Liver (tissue), 9 donors: ENCODE measurements around the gene HAND1. TPM values are rescaled to one million over a fixed set of nuclear protein-coding genes. Genes with fewer than 3 reads are reported as not detected.

Experiments
- DNase-seq: peaks from one replicate; pipeline ENCODE4 v3.0.0-alpha.2; 2017; ENCODE audit warnings: low spot score
- H3K27ac ChIP-seq, 2 donors: one replicate each; pipeline ENCODE4 v1.7.0; 2013; ENCODE audit warnings: inconsistent platforms in 2 of 2, low read length in 2 of 2, control low read depth in 1 of 2, low read depth in 1 of 2, mild to moderate bottlenecking in 1 of 2
- H3K27me3 ChIP-seq, 4 donors: one replicate each; pipeline versions ENCODE4 v1.6.1 to v1.7.0; 2013; ENCODE audit warnings: low read length in 3 of 4, inconsistent platforms in 1 of 4, mild to moderate bottlenecking in 1 of 4, moderate library complexity in 1 of 4; ENCODE audit not compliant: control insufficient read depth in 4 of 4, insufficient read depth in 4 of 4
- H3K36me3 ChIP-seq, 4 donors: one replicate each; pipeline versions ENCODE4 v1.6.1 to v1.7.0; 2013; ENCODE audit warnings: low read length in 3 of 4, mild to moderate bottlenecking in 3 of 4, low read depth in 1 of 4, moderate library complexity in 1 of 4; ENCODE audit not compliant: control insufficient read depth in 4 of 4, insufficient read depth in 3 of 4
- H3K4me1 ChIP-seq, 4 donors: one replicate each; pipeline versions ENCODE4 v1.6.1 to v1.7.0; 2013; ENCODE audit warnings: low read length in 3 of 4, mild to moderate bottlenecking in 3 of 4, moderate library complexity in 1 of 4; ENCODE audit not compliant: control insufficient read depth in 4 of 4, insufficient read depth in 4 of 4
- H3K4me3 ChIP-seq, 3 donors: one replicate each; pipeline versions ENCODE4 v1.6.1 to v1.7.0; 2013; ENCODE audit warnings: low read length in 3 of 3, control low read depth in 1 of 3, low read depth in 1 of 3, mild to moderate bottlenecking in 1 of 3
- H3K9ac ChIP-seq, 2 donors: one replicate each; pipeline ENCODE4 v1.7.0; 2013; ENCODE audit warnings: low read length in 2 of 2, mild to moderate bottlenecking in 2 of 2, moderate library complexity in 2 of 2, control low read depth in 1 of 2, low read depth in 1 of 2
- H3K9me3 ChIP-seq, 4 donors: one replicate each; pipeline versions ENCODE4 v1.6.1 to v1.7.0; 2013; ENCODE audit warnings: low read length in 3 of 4; ENCODE audit not compliant: control insufficient read depth in 4 of 4
- ATF3 ChIP-seq: IDR thresholded peaks from 2 replicates; pipeline ENCODE4 v1.6.1; 2016; ENCODE audit warnings: antibody characterized with exemption
- CTCF ChIP-seq: fragments of 150-350 bp; IDR thresholded peaks from 2 replicates; pipeline ENCODE4 v1.5.1; 2017; ENCODE audit warnings: improper control_type of control experiment, low read depth, low read length; ENCODE audit not compliant: missing input control
- EGR1 ChIP-seq, 2 donors: IDR thresholded peaks; 2 replicates each; pipeline ENCODE4 v1.6.1; 2016 to 2018; ENCODE audit warnings: antibody characterized with exemption in 2 of 2, low read depth in 2 of 2
- FOXA1 ChIP-seq: IDR thresholded peaks from 2 replicates; pipeline ENCODE4 v1.6.1; 2016; ENCODE audit warnings: antibody characterized with exemption
- FOXA2 ChIP-seq: IDR thresholded peaks from 2 replicates; pipeline ENCODE4 v1.6.1; 2016; ENCODE audit warnings: antibody characterized with exemption
- GABPA ChIP-seq, 2 donors: IDR thresholded peaks in 1 of 2; conservative IDR thresholded peaks in 1 of 2; 2 replicates each; pipeline ENCODE4 v1.6.1; 2016; ENCODE audit warnings: antibody characterized with exemption in 2 of 2, mild to moderate bottlenecking in 1 of 2, moderate library complexity in 1 of 2
- HNF4A ChIP-seq, 2 donors: conservative IDR thresholded peaks; 2 replicates each; pipeline ENCODE4 v1.6.1; 2016; ENCODE audit warnings: antibody characterized with exemption in 2 of 2, mild to moderate bottlenecking in 2 of 2
- HNF4G ChIP-seq: IDR thresholded peaks from 2 replicates; pipeline ENCODE4 v1.6.1; 2016; ENCODE audit warnings: antibody characterized with exemption
- JUND ChIP-seq, 2 donors: IDR thresholded peaks; 2 replicates each; pipeline ENCODE4 v1.6.1; 2016; ENCODE audit warnings: antibody characterized with exemption in 2 of 2
- MAX ChIP-seq: IDR thresholded peaks from 2 replicates; pipeline ENCODE4 v1.6.1; 2016; ENCODE audit warnings: antibody characterized with exemption
- NR2F2 ChIP-seq: IDR thresholded peaks from 2 replicates; pipeline ENCODE4 v1.6.1; 2016; ENCODE audit warnings: antibody characterized with exemption
- RAD21 ChIP-seq, 2 donors: IDR thresholded peaks; 2 replicates each; pipeline ENCODE4 v1.6.1; 2016; ENCODE audit warnings: antibody characterized with exemption in 2 of 2, mild to moderate bottlenecking in 2 of 2
- REST ChIP-seq: IDR thresholded peaks from 2 replicates; pipeline ENCODE4 v1.6.1; 2016; ENCODE audit warnings: antibody characterized with exemption, mild to moderate bottlenecking
- RXRA ChIP-seq, 2 donors: IDR thresholded peaks; 2 replicates each; pipeline ENCODE4 v1.6.1; 2017 to 2018; ENCODE audit warnings: antibody characterized with exemption in 2 of 2, mild to moderate bottlenecking in 1 of 2
- SP1 ChIP-seq: IDR thresholded peaks from 2 replicates; pipeline ENCODE4 v1.6.1; 2018; ENCODE audit warnings: antibody characterized with exemption, mild to moderate bottlenecking
- TAF1 ChIP-seq: conservative IDR thresholded peaks from 2 replicates; pipeline ENCODE4 v1.6.1; 2016; ENCODE audit warnings: antibody characterized with exemption, mild to moderate bottlenecking
- YY1 ChIP-seq: IDR thresholded peaks from 2 replicates; pipeline ENCODE4 v1.6.1; 2016; ENCODE audit warnings: antibody characterized with exemption, mild to moderate bottlenecking
- ZBTB33 ChIP-seq: IDR thresholded peaks from 2 replicates; pipeline ENCODE4 v1.6.1; 2016; ENCODE audit warnings: antibody characterized with exemption
- WGBS: extraction: QIAGEN DNeasy Blood & Tissue Kit; methylation state at CpG from one replicate; pipeline ENCODE4 v1.1.7; 2013; 5-methylcytosine and 5-hydroxymethylcytosine counted together
- polyA plus RNA-seq, 2 donors: library from polyadenylated mRNA; stranded (reverse) in 1 of 2; unstranded in 1 of 2; fragments of 200-250 nt in 1 of 2; fragments of >200 nt in 1 of 2; fragmentation: Nextera tagmentation in 1 of 2; extraction: Ambion mirVana in 1 of 2; gene quantifications; one replicate each; pipeline versions ENCODE4 v1.2.1 to v1.2.3, GENCODE V29; 2013 to 2015
- total RNA-seq, 2 donors: library from RNA; depleted of rRNA; stranded (reverse); fragments of >200 nt; gene quantifications; one replicate each; pipeline ENCODE4 v1.2.3, GENCODE V29; 2014
- donor health status: healthy.
- donor health status: healthy.
- donor health status: healthy.
- donor health status: healthy.
- donor health status: healthy.

Gene HAND1
- total and polyA plus RNA-seq, 4 donors: not detected

GRCh38 chr5:154449786-154450185 lies 28.2 kb downstream of the HAND1 start:
- no peaks in the 10 kb centered on the region for H3K9me3 ChIP-seq
- H3K27ac ChIP-seq: no peak overlapping the region
- H3K36me3 ChIP-seq: peaks cover 14 to 24% (median 20%) of the 10 kb centered on the region in 4 donors
- WGBS: 90% methylated on average over 2 of the region's 2 CpGs
- DNase-seq: no peak
- no peak overlapping the region for H3K9ac ChIP-seq
- no peak for TF ChIP-seq ATF3
- no peak for TF ChIP-seq REST
- no peak for TF ChIP-seq TAF1
- no peak for TF ChIP-seq HNF4A (conservative IDR thresholded peaks at IDR 0.05)
- no peak for TF ChIP-seq FOXA2
- no peak for TF ChIP-seq JUND (IDR thresholded peaks at IDR 0.05)
- no peak for TF ChIP-seq SP1
- TF ChIP-seq GABPA (IDR thresholded peaks at IDR 0.05 in 1 of 2, conservative IDR thresholded peaks at IDR 0.05 in 1 of 2): no peak
- TF ChIP-seq YY1: no peak
- TF ChIP-seq RAD21 (IDR thresholded peaks at IDR 0.05): no peak
- TF ChIP-seq FOXA1: no peak
- TF ChIP-seq HNF4G: no peak
- no peak for TF ChIP-seq CTCF
- no peak for TF ChIP-seq ZBTB33
- no peak for TF ChIP-seq RXRA (IDR thresholded peaks at IDR 0.05)
- TF ChIP-seq MAX: no peak
- TF ChIP-seq EGR1 (IDR thresholded peaks at IDR 0.05; ENCODE audit: low read depth in 2 of 2): no peak
- no peak for TF ChIP-seq NR2F2
- H3K27me3 ChIP-seq: no peaks in the 10 kb centered on the region
- no peak overlapping the region for H3K4me3 ChIP-seq
- peaks cover 0 to 24% (median 17%) of the 10 kb centered on the region in 4 donors for H3K4me1 ChIP-seq
